Tibial nerve (tissue), 4 donors: ENCODE measurements around the gene MUC5B.
A peak's percentile ranks its signal among the peaks of the same experiment; 100 is the strongest.

Source experiments
- EP300 ChIP-seq, 2 donors: sonication (generic); formaldehyde crosslinking; IDR thresholded peaks; one replicate each; pipeline ENCODE4 v1.6.1; 2017; ENCODE audit warnings: antibody characterized with exemption in 2 of 2, mild to moderate bottlenecking in 1 of 2
- POLR2A ChIP-seq, 2 donors: fragments of 450-650 bp; IDR thresholded peaks; one replicate each; pipeline ENCODE4 v1.6.1; 2017; ENCODE audit warnings: antibody characterized with exemption in 2 of 2, mild to moderate bottlenecking in 2 of 2, moderate library complexity in 2 of 2
- TF ChIP-seq, protein P1 (sequence below), 5 experiments: fragments of 200-600 bp in 3 of 5; fragments of 450-650 bp in 2 of 5; sonication (generic) in 3 of 5; IDR thresholded peaks; one replicate each; pipeline ENCODE4 v1.5.1; 2016 to 2019; ENCODE audit warnings: antibody characterized with exemption in 5 of 5, mild to moderate bottlenecking in 3 of 5, moderate library complexity in 2 of 5

DNA sequence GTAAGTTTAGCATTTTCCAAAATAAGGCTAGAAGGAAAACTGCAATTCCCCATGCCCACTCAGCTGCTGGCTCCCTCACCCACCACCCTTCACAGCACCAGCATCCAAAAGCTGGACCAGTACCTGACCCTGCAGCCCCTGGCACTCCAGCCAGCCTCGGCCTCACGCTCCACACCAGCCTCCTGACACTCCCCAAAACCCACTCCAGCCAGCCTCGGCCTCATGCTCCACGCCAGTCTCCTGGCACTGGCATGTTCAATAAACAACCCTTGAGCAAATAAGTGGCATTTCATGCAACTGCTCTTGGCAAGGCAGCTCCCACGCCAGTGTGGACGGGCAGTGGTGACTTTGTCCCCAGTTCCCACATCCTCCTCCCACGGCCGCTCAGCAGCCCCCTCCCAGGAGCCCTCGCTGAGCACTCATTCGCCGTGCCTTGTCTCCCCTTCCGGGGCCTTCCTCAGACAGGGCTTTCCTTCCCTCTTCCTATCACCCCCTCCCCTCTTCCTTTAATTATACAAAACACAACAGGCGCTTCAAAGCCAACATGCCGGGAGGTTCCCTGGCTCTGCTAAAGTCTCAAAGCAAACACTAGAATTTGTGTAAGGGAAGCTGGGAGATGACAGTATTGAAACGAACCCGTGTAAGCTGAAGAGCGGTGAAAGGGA is 79.7 kb downstream of the MUC5B start:
- TF ChIP-seq, protein P1, sequence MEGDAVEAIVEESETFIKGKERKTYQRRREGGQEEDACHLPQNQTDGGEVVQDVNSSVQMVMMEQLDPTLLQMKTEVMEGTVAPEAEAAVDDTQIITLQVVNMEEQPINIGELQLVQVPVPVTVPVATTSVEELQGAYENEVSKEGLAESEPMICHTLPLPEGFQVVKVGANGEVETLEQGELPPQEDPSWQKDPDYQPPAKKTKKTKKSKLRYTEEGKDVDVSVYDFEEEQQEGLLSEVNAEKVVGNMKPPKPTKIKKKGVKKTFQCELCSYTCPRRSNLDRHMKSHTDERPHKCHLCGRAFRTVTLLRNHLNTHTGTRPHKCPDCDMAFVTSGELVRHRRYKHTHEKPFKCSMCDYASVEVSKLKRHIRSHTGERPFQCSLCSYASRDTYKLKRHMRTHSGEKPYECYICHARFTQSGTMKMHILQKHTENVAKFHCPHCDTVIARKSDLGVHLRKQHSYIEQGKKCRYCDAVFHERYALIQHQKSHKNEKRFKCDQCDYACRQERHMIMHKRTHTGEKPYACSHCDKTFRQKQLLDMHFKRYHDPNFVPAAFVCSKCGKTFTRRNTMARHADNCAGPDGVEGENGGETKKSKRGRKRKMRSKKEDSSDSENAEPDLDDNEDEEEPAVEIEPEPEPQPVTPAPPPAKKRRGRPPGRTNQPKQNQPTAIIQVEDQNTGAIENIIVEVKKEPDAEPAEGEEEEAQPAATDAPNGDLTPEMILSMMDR (IDR thresholded peaks at IDR 0.05) = no peak
- TF ChIP-seq POLR2A (IDR thresholded peaks at IDR 0.05) = no peak
- TF ChIP-seq EP300 (IDR thresholded peaks at IDR 0.05) = peak in 1 of 2 donors; percentile 48
